Heart left ventricle (tissue), 13 donors: ENCODE measurements around the gene ABCD1.

ENCODE experiments used
- CTCF ChIP-seq, 12 donors: fragments of 200-600 bp; sonication (generic) in 4 of 12; IDR thresholded peaks; one replicate each; pipeline versions ENCODE4 v1.5.0 to v1.8.0; 2018 to 2022; ENCODE audit warnings: antibody characterized with exemption in 12 of 12, mild to moderate bottlenecking in 5 of 12
- POLR2A ChIP-seq, 2 donors: fragments of 450-650 bp; IDR thresholded peaks; one replicate each; pipeline ENCODE4 v1.6.1; 2017; ENCODE audit warnings: antibody characterized with exemption in 2 of 2, mild to moderate bottlenecking in 2 of 2, moderate library complexity in 2 of 2
- donor health status: ischemic (EF 13 %, LVEDD 7.1; RV severe dilation, severe dysfunction).
- donor health status: DM: no; HTN: yes; CAD: no.
- donor health status: DM: no; HTN: no; CAD: no.
- donor health status: ischemic (EF 25% LVEDD 6.9; RV normal size, moderate dysfunction).
- donor health status: ischemic (EF 25% LVEDD 5.7; RV mildly dilated, moderate dysfunction).
- donor health status: ischemic (EF 35%, LVEDD 5.7; RV mildly dilated, moderate dysfunction).
- donor health status: nonischemic (EF 11% LVEDD 7.7; RV severe dilation, severe dysfunction).
- donor health status: DM: yes; HTN: yes; CAD: no.
- donor health status: PGD.
- donor health status: ischemic (EF 29% LVEDD 5.4; RV normal size, mild dysfunction).
- donor health status: nonischemic (EF 23%, LVEDD 6.1; RV moderate dilation, normal function).

- TF ChIP-seq POLR2A (IDR thresholded peaks at IDR 0.05): no peak
- no peak for TF ChIP-seq CTCF (IDR thresholded peaks at IDR 0.05)
Observed at GRCh38 chrX:153793291-153793690, 68.6 kb downstream of the ABCD1 start.
